ENCODE results near the gene CLSTN2.

GRCh38 chr3:140067487-140067886 is 132.5 kb downstream of the CLSTN2 start:
- TF ChIP-seq CTCF (IDR thresholded peaks at IDR 0.05 in 8 of 11, conservative IDR thresholded peaks at IDR 0.05 in 3 of 11) (no peak), POLR2AphosphoS5 (IDR thresholded peaks at IDR 0.05) (no peak)
